Measurements from ENCODE around the gene SCN5A.

DNA sequence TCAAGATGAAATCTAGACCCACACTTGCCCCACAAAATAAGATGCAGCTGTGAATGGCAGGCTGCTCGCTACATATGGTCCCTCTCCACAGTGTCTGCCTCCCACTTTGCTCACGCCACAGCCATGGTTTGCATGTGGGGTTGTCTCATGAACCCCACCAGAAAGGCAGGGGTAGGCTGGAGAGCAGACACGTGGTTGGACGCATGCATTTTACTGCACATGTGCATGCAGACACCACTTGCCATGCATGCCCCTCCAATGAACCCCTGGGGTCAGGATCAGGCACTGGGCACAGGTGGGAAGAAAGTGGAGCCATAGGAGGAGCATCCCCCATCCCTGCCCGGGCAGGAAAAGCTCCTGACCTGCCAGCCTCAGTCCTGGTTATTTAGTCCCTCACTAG, 20.7 kb downstream of the SCN5A start:
- TF ChIP-seq CTCF (IDR thresholded peaks at IDR 0.05) (no peak), EZH2 (IDR thresholded peaks at IDR 0.05) (no peak)
